Thyroid gland (tissue), 4 donors: Measurements from ENCODE around the gene EVC. TPM values are rescaled to one million over a fixed set of nuclear protein-coding genes. Genes with fewer than 3 reads are reported as not detected.

Source experiments
- DNase-seq, 2 donors: peaks; one replicate each; pipeline ENCODE4 v3.0.0-alpha.2; 2019
- H3K27ac ChIP-seq, 3 donors: fragments of 200-600 bp; sonication (generic); 1 replicate in 2 of 3; 2 replicates in 1 of 3; pipeline ENCODE4 v1.5.1; 2016 to 2019; ENCODE audit warnings: mild to moderate bottlenecking in 1 of 3, moderate library complexity in 1 of 3
- H3K27me3 ChIP-seq: fragments of 200-600 bp; sonication (generic); one replicate; pipeline ENCODE4 v1.5.1; 2019
- H3K36me3 ChIP-seq, 2 donors: fragments of 200-600 bp; sonication (generic); one replicate each; pipeline ENCODE4 v1.5.1; 2016 to 2019
- H3K4me1 ChIP-seq, 2 donors: fragments of 200-600 bp; sonication (generic); one replicate each; pipeline ENCODE4 v1.5.1; 2017 to 2019
- H3K4me3 ChIP-seq, 3 donors: fragments of 200-600 bp; sonication (generic); replicated peaks in 1 of 3; 1 replicate in 2 of 3; 2 replicates in 1 of 3; pipeline ENCODE4 v1.5.1; 2016; ENCODE audit warnings: mild to moderate bottlenecking in 1 of 3
- H3K9me3 ChIP-seq: fragments of 200-600 bp; sonication (generic); one replicate; pipeline ENCODE4 v1.5.1; 2017
- POLR2A ChIP-seq, 2 donors: fragments of 450-650 bp; IDR thresholded peaks; one replicate each; pipeline ENCODE4 v1.6.1; 2017; ENCODE audit warnings: antibody characterized with exemption in 2 of 2, mild to moderate bottlenecking in 2 of 2, moderate library complexity in 1 of 2
- WGBS, 2 donors: methylation state at CpG; one replicate each; pipeline ENCODE4 v1.1.5; 2017; 5-methylcytosine and 5-hydroxymethylcytosine counted together
- intact Hi-C: fragments of 100-400 bp; cut with DNase I; formaldehyde crosslinking; loops from one replicate; pipeline ENCODE4 v1.15.1; 2023
- total RNA-seq, 4 donors: library from RNA; depleted of rRNA; stranded (reverse); fragments of >200 nt; gene quantifications; one replicate each; pipeline ENCODE4 v1.2.3, GENCODE V29; 2016
- TF ChIP-seq, protein P1 (sequence below), 6 experiments: fragments of 200-600 bp in 3 of 6; fragments of 450-650 bp in 3 of 6; sonication (generic) in 3 of 6; IDR thresholded peaks; one replicate each; pipeline ENCODE4 v1.5.1; 2016 to 2019; ENCODE audit warnings: antibody characterized with exemption in 6 of 6, mild to moderate bottlenecking in 2 of 6, inconsistent platforms in 1 of 6, moderate library complexity in 1 of 6

Gene EVC
- total RNA-seq, 4 donors from 2014 or later, result 21.4 to 43.6 (median 38.6) TPM

DNA sequence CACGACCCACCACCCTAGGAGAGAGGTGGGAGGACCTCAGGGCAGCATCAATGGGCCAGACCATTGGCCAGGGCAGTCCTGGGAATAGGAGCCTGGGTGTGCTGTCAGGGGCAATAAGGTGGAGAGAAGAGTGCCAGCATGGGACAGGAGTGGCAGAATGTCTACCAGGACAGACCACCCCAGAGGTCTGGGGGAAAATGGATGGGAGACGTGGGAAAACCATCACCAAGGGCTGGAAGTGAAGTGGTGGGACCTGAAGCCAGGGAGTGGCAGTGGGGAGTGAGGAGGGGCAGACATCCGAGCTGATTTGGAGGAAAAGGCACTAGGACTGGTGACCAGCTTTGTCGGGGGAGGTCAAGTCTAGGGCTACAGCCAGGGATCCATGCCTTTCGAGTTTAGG is 3.6 kb upstream of the EVC start:
- intact Hi-C loops, result no loop called here
- 49 to 56% methylated on average over 5 of the region's 5 CpGs for WGBS, 2 donors
- H3K27me3 ChIP-seq, result no peaks in the 10 kb centered on the region
- DNase-seq, result no peak
- no peak overlapping the region for H3K27ac ChIP-seq
- peaks cover 16 to 36% of the 10 kb centered on the region in 2 donors for H3K4me1 ChIP-seq
- H3K4me3 ChIP-seq, result peak overlapping the region in 2 of 3 donors; percentile 59 to 79
- no peaks in the 10 kb centered on the region for H3K9me3 ChIP-seq
- no peak for TF ChIP-seq POLR2A (IDR thresholded peaks at IDR 0.05)
- H3K36me3 ChIP-seq, result no peaks in the 10 kb centered on the region

DNA sequence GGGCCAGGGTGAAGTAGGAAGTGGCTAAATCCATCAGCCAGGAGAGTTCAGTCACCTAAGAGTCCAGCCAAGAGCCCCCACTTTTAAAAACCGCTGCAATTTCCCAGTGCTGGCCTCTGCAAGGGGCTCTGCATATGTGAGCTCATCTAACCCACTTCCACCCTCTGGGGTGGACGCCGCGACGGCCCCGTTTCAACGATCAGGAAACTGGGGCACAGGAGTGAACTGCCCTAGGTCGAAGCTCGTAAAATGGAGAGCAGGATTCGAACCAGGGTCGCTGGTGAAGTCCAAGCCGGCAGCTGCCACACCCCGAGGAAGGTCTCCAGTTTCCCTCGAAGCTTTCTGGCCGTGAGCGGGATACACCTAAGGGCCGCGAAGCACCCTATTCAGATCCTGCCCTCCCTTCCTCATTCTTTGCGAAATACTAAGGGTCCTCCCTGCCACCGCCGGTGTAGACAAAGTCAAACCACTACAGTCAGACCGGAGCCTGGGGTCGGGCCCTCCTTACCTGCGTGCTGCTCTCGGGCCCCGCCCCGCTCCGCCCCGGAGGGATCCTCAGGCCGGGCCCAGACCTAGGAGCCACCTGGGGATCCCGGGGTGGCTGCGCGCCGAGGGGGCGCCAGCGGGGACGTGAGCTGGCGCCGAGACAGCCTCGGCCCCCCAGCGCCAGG is 3.1 kb upstream of the EVC start:
- H3K4me3 ChIP-seq, result peak overlapping the region; percentile 59 to 79 (median 61)
- H3K36me3 ChIP-seq, result no peaks in the 10 kb centered on the region
- peak; percentile 42 to 60 for DNase-seq
- no peaks in the 10 kb centered on the region for H3K9me3 ChIP-seq
- H3K27ac ChIP-seq, result peak overlapping the region; percentile 74 to 89 (median 82)
- 2 to 9% methylated on average over 12 to 19 of the region's 41 CpGs for WGBS, 2 donors
- H3K27me3 ChIP-seq, result no peaks in the 10 kb centered on the region
- intact Hi-C loops, result no loop called here
- no peak for TF ChIP-seq POLR2A (IDR thresholded peaks at IDR 0.05)
- TF ChIP-seq, protein P1, sequence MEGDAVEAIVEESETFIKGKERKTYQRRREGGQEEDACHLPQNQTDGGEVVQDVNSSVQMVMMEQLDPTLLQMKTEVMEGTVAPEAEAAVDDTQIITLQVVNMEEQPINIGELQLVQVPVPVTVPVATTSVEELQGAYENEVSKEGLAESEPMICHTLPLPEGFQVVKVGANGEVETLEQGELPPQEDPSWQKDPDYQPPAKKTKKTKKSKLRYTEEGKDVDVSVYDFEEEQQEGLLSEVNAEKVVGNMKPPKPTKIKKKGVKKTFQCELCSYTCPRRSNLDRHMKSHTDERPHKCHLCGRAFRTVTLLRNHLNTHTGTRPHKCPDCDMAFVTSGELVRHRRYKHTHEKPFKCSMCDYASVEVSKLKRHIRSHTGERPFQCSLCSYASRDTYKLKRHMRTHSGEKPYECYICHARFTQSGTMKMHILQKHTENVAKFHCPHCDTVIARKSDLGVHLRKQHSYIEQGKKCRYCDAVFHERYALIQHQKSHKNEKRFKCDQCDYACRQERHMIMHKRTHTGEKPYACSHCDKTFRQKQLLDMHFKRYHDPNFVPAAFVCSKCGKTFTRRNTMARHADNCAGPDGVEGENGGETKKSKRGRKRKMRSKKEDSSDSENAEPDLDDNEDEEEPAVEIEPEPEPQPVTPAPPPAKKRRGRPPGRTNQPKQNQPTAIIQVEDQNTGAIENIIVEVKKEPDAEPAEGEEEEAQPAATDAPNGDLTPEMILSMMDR (IDR thresholded peaks at IDR 0.05), result no peak
- H3K4me1 ChIP-seq, result peaks cover 16 to 39% of the 10 kb centered on the region in 2 donors

DNA sequence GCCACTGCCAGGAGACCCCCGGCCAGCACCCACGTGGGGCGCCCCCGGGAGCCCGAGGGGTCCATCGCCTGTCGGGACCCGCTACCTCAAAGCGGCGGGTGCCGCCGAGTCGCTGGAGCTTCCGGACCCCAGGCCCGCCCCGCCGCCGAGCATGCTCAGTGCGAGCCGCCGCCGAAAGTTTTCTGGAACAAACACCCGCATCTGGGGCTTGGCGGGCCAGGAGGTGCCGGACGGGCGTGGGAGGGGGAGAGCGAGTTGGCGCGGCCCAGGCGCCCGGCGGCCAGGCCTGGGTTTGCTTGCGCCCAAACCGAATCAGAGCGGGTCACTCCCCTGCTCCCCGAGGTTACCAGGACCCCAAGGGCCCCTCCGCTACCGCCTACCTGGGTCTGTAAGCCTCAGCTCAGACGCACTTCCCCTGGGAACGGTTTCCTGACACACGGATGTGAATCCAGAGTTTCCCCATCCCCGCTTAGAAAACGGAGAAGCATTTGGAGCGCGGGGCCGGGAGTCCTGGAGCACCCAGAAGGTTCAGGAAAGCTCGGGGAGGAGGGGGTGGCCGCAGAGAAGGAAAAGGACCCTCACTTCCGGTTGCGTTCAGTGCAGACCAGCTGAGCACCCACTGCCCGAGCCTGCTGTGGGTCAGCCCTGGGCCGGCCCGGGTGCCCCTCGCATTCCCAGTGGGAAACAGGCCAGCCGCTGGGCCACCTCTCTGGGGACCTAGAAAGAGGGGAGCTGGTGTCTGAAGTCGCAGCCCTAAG is 2.4 kb upstream of the EVC start, which contains the start of gene EVC2:
Gene EVC2 (minus strand): TSS at position 111 of the 758 bp plus-strand sequence. CDS start 46 bp downstream, at position 65.
- H3K27ac ChIP-seq, result peak within 1 kb of the TSS; percentile 74 to 89 (median 82)
- H3K4me1 ChIP-seq, result peaks cover 16 to 39% of the 10 kb centered on the region in 2 donors
- H3K9me3 ChIP-seq, result no peaks in the 10 kb centered on the region
- DNase-seq, result peak; percentile 79 to 80
- H3K27me3 ChIP-seq, result no peaks in the 10 kb centered on the region
- peak within 1 kb of the TSS; percentile 59 to 79 (median 61) for H3K4me3 ChIP-seq
- no peaks in the 10 kb centered on the region for H3K36me3 ChIP-seq
- intact Hi-C loops, result no loop called here
- TF ChIP-seq POLR2A (IDR thresholded peaks at IDR 0.05), result peak in 1 of 2 donors; percentile 75
- TF ChIP-seq, protein P1 (IDR thresholded peaks at IDR 0.05), result peak in 1 of 6 experiments; percentile 13
- 11 to 16% methylated on average over 14 to 29 of the region's 57 CpGs for WGBS, 2 donors

DNA sequence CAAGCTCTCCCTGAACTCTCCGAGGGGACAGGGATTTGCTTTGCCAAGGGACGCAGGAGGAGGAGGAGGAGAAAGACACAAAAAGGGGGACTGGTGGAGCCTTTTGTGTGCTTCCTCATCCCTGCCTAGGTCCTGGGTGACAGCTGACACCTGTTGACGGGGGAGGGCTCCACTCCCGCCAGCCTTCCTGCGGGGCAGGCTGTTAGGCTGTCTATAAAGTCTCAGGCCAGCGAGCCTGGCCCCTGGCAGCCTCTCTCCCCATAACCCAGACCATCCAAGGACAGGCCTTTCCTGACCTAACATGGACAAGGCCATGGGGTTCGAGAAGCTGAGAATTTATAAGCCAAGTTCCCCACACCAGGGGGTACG is 1.8 kb upstream of the EVC start:
- DNase-seq, result peak in 1 of 2 donors; percentile 17
- WGBS, 2 donors, result 63 to 71% methylated on average over 7 to 8 of the region's 8 CpGs
- intact Hi-C loops, result no loop called here
- H3K27ac ChIP-seq, result peak overlapping the region; percentile 74 to 89 (median 82)
- H3K4me3 ChIP-seq, result no peak overlapping the region
- H3K4me1 ChIP-seq, result peaks cover 16 to 39% of the 10 kb centered on the region in 2 donors
- no peaks in the 10 kb centered on the region for H3K36me3 ChIP-seq
- no peaks in the 10 kb centered on the region for H3K27me3 ChIP-seq
- TF ChIP-seq, protein P1 (IDR thresholded peaks at IDR 0.05), result no peak
- TF ChIP-seq POLR2A (IDR thresholded peaks at IDR 0.05), result no peak
- no peaks in the 10 kb centered on the region for H3K9me3 ChIP-seq

DNA sequence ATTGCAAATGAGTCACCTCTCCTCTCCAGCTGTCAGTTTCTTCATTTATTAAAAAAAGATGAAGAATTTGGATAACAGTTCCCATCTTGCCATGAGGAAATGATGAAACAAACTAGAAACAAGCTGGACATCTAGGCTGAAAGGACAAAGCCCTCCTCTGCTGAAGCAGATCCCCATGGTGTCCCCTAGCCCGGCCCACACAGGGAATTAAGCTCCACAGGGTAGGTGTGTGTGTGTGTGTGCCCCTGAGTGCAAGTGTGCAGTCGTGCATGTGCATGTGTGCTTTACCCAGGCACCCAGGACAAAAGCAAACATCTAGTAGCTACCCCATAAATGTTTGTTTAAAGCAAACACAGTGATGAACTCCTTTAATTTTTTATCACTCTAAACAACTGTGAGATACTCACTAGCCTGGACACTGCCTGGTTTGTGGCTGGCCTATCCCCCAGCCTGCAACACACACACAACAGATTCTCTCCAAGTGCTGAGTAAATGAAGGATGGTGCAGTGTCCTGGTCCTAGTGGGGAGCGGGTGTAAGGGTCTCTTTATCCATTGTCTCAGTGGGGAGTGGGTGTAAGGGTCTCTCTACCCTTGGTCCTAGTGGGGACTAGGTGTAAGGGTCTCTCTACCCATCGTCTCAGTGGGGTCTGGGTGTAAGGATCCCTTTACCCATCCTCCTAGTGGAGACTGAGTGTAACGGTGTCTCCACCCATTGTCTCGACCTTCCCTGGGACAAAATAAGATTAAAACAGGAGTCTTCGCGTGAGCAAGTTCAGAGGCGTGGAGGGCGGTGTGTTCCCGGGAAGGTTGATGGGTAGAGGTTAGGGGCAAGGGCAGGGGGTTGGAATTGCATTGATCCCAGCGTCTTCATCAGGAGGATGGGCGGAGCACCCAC is 688 bp upstream of the EVC start:
- Histone ChIP-seq H3K9me3 (no peaks in the 10 kb centered on the region), H3K36me3 (no peaks in the 10 kb centered on the region), H3K4me1 (peaks cover 16 to 39% of the 10 kb centered on the region in 2 donors), H3K4me3 (peak overlapping the region in 2 of 3 donors; percentile 35 to 36), H3K27ac (peak overlapping the region in 2 of 3 donors; percentile 58 to 65), H3K27me3 (no peaks in the 10 kb centered on the region)
- 27 to 31% methylated on average over 13 of the region's 13 CpGs for WGBS, 2 donors
- TF ChIP-seq, protein P1 (IDR thresholded peaks at IDR 0.05), result peak in 4 of 6 experiments; percentile 13 to 39 (median 22)
- no peak for TF ChIP-seq POLR2A (IDR thresholded peaks at IDR 0.05)
- intact Hi-C loops, result no loop called here
- DNase-seq, result no peak
